IPS-20b (cell line): Measurements from ENCODE around the gene TDRD3.

Experiments used
- H3K27ac ChIP-seq: one replicate; pipeline ENCODE4 v1.5.1; 2013; ENCODE audit warnings: low read length
- H3K27me3 ChIP-seq: 2 replicates; pipeline ENCODE4 v1.6.1; 2013; ENCODE audit warnings: mild to moderate bottlenecking, low read length, inconsistent platforms; ENCODE audit not compliant: insufficient read depth
- H3K36me3 ChIP-seq: 2 replicates; pipeline ENCODE4 v1.6.1; 2013; ENCODE audit warnings: low read depth, mild to moderate bottlenecking, inconsistent platforms, low read length, moderate library complexity; ENCODE audit not compliant: insufficient read depth
- H3K4me1 ChIP-seq: 2 replicates; pipeline ENCODE4 v1.6.1; 2013; ENCODE audit warnings: mild to moderate bottlenecking, control low read depth, inconsistent platforms, low read length, moderate library complexity; ENCODE audit not compliant: insufficient read depth
- H3K4me3 ChIP-seq: 2 replicates; pipeline ENCODE4 v1.5.1; 2013; ENCODE audit warnings: mild to moderate bottlenecking, low read length, inconsistent platforms
- H3K9ac ChIP-seq: 2 replicates; pipeline ENCODE4 v1.6.1; 2013; ENCODE audit warnings: low read depth, mild to moderate bottlenecking, inconsistent platforms, low read length, moderate library complexity
- H3K9me3 ChIP-seq: 2 replicates; pipeline ENCODE4 v1.6.1; 2013; ENCODE audit warnings: mild to moderate bottlenecking, low read depth, low read length, inconsistent platforms; ENCODE audit not compliant: insufficient read depth

TDRD3 gene

GRCh38 chr13:60620611-60621395 lies 223.8 kb downstream of the TDRD3 start:
- H3K9ac ChIP-seq = no peak overlapping the region
- no peaks in the 10 kb centered on the region for H3K36me3 ChIP-seq
- no peak overlapping the region for H3K4me3 ChIP-seq
- peaks cover 15% of the 10 kb centered on the region for H3K4me1 ChIP-seq
- H3K27me3 ChIP-seq = no peaks in the 10 kb centered on the region
- no peak overlapping the region for H3K27ac ChIP-seq
- no peaks in the 10 kb centered on the region for H3K9me3 ChIP-seq

- Histone ChIP-seq H3K27me3 (no peaks in the 10 kb centered on the region), H3K4me3 (no peak overlapping the region), H3K27ac (no peak overlapping the region), H3K4me1 (no peaks in the 10 kb centered on the region), H3K36me3 (no peaks in the 10 kb centered on the region), H3K9me3 (no peaks in the 10 kb centered on the region), H3K9ac (no peak overlapping the region)
Observed at GRCh38 chr13:60623151-60623550, 226.1 kb downstream of the TDRD3 start.
